Right renal cortex interstitium (tissue), 3 donors: ENCODE results near the gene CRLF2. TPM values are rescaled to one million over a fixed set of nuclear protein-coding genes. Genes with fewer than 3 reads are reported as not detected.
"Not testable (repeated sequence)": the region's sequence is repeated elsewhere in the genome, so short reads cannot be mapped to it uniquely, and the experiment has no call there.

Experiments used
- DNase-seq, 3 donors: peaks; one replicate each; pipeline ENCODE4 v3.0.0-alpha.2; 2013; ENCODE audit warnings: low read depth in 3 of 3, low spot score in 2 of 3
- polyA plus RNA-seq, 3 donors: library from polyadenylated mRNA; unstranded; fragments of 120-200 nt; gene quantifications; one replicate each; pipeline ENCODE4 v1.2.1, GENCODE V29; 2013; ENCODE audit not compliant: insufficient read length in 3 of 3

CRLF2 gene, protein sequence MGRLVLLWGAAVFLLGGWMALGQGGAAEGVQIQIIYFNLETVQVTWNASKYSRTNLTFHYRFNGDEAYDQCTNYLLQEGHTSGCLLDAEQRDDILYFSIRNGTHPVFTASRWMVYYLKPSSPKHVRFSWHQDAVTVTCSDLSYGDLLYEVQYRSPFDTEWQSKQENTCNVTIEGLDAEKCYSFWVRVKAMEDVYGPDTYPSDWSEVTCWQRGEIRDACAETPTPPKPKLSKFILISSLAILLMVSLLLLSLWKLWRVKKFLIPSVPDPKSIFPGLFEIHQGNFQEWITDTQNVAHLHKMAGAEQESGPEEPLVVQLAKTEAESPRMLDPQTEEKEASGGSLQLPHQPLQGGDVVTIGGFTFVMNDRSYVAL
- polyA plus RNA-seq: not detected

GRCh38 chrX:1212532-1212931, at the start of gene CRLF2:
TSS of gene CRLF2 (minus strand) at chrX:1212649. CDS start at chrX:1212634, 15 bp downstream.
- no peak for DNase-seq

DNA sequence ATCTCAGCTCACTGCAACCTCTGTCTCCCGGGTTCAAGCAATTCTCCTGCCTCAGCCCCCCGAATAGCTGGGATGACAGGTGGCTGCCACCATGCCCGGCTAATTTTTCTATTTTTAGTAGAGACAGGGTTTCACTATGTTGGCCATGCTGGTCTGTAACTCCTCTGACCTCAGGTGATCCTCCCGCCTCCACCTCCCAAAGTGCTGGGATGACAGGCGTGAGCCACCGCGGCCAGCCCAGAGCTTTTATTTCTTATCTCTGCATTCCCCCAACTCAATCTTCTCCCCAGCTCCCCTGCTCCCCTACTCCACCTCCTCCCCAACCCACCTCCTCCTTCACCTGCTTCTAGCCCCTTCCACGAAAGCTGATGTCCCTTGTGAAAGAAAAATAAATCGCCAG, 49.3 kb upstream of the CRLF2 start:
- not testable (repeated sequence) for DNase-seq

GRCh38 chrX:1261285-1261684, 48.8 kb upstream of the CRLF2 start:
- DNase-seq: no peak

DNA sequence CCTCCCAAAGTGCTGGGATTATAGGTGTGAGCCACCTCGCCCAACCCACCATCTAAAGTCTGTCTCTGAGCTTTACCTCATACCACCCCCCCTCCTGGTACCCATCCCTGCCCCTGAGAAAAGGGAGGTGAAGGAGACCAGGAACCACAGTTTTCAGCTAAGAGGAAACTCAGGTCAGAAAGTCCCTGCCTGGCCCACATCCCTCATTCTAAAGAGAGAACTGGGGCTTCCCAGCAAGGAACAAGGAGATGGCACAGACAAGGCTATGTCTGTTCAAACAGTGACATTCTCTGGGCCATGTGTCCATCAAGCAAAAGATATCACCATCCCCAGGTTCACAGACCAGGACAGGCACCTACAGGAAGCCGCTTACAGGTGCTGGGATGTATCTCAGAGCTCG, 40.4 kb upstream of the CRLF2 start:
- no peak for DNase-seq

- peak in 2 of 3 donors; percentile 29 to 36 for DNase-seq
Observed at GRCh38 chrX:1249101-1249887, 36.8 kb upstream of the CRLF2 start.

- DNase-seq: peak in 2 of 3 donors; percentile 31 to 54
Observed at GRCh38 chrX:1248331-1249061, 36.0 kb upstream of the CRLF2 start.

DNA sequence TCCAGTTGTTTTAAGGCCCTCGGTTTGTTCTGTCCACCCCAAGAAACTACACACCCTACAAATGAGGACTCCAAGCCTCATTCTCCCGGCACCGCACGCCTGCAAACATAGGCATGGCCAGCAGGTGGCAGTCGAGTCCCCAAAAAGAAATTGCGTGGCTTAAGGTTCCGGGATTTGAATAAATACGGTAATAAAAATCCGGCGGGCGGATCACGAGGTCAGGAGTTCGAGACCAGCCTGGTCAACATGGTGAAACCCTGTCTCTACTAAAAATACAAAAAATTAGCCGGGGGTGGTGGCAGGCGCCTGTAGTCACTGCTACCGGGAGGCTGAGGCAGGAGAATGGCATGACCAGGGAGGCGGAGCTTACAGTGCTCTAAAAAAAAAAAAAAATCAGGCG, 34.4 kb upstream of the CRLF2 start:
- DNase-seq: peak in 2 of 3 donors; percentile 26 to 43

- no peak for DNase-seq
Observed at GRCh38 chrX:1244164-1245076, 32.0 kb upstream of the CRLF2 start.

GRCh38 chrX:1242891-1243402, 30.5 kb upstream of the CRLF2 start:
- no peak for DNase-seq

DNA sequence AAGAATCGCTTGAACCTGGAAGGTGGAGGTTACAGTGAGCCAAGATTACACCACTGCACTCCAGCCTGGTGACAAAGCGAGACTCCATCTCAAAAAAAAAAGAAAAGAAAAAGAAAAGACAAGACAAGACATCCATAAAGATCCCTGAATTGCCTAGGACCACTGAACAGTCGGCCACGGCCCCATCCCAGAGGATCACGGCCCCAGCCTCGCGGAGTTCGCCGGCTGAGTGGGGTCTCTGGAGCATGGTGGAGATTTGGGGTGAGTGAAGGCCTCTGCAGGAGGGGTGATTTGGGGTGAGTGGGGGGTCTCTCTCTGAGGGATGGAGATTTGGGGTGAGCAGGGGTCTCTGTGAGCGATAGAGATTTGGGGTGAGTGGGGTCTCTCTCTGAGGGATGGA, 28.1 kb upstream of the CRLF2 start:
- not testable (repeated sequence) for DNase-seq

GRCh38 chrX:1239681-1240142, 27.3 kb upstream of the CRLF2 start:
- no peak for DNase-seq

DNA sequence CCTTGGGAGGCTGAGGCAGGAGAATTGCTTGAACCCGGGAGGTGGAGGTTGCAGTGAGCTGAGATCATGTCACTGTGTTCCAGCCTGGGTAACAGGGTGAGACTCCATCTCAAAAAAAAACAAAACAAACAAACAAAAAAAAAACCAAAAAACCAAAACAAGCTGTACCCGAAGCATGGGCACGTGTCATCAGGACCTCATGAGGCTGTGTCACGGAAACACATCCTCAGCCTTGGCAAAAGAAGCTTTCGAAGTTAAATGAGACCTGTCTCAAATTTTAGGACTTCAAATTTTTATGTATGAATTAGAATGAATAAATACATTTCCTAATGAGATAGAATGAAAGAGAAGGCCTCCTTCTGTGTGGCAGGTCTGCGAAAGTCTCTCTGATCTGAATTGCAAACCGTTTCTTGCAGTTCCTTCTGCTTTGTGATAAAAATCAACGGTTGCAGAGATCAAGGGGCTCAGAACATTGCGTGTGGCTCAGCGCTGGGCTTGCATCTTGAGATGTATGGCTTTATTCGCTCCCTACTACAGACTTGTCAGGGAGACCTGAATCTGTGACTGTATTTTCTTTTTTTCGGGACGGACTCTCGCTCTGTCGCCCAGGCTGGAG, 19.5 kb upstream of the CRLF2 start:
- no peak for DNase-seq

DNA sequence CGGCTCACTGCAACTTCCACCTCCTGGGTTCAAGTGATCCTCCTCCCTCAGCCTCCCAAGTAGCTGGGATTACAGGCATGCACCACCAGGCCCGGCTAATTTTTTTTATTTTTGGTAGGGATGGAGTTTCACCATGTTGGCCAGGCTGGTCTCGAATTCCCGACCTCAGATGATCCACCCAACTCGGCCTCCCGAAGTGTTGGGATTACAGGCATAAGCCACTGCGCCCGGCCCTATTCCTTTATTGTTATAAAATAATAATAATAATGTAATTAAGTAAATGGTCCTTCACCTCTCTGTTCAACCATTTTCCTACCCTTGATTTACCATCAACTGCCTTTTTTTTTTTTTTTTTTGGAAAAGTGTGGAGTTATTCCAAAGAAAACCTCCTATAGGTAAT, 15.7 kb upstream of the CRLF2 start:
- DNase-seq: not testable (repeated sequence)

DNA sequence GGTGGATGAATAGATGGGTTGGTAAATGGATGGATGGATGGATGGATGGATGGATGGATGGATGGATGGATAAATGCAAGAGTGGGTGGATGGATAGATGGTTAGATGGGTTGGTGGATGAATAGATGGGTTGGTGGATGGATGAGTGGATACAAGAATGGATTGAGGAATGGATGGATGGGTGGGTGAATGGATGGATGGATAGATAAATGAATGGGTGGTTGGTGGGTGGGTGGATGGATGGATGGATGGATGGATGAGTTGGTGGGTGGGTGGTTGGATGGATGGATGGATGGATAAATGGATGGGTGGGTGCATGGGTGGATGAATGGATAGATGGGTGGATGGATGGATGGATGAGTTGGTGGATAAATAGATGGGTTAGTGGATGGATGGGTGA, 13.8 kb upstream of the CRLF2 start:
- no peak for DNase-seq

GRCh38 chrX:1224954-1225353, 12.5 kb upstream of the CRLF2 start:
- no peak for DNase-seq

- DNase-seq: no peak
Observed at GRCh38 chrX:1223242-1223600, 10.8 kb upstream of the CRLF2 start.

DNA sequence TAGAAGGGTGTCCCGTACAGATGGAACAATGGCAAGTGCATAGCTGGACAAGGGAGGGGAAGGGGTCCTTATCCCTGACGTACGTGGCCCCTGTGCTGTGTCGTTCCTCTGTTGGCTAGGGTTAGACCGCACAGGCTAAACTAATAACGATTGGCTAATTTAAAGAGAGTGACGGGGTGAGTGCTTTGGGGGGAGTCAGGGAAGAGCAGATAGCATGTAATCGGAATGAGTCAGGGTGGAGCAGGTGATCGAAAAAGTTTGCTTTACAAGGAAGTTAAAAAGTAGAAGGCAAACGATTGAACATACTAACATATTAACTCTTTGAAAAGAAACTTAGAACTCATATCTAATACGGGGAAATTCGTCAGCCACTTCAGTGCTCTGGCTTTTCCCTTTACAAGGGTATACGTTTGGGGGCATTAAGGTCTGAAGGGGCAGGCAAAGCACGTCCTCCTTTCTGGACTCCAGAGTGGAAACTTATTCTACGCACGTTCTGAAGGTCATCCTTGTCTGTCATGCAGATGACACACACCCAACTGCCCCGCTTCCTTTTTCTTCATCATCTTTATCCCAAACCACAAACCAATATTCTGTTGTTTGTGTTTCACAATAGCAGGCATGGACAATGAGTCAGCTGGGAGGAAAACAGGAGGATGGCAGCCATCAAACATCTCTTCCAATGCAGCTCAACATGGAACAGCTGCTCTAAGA, 10.2 kb upstream of the CRLF2 start:
- DNase-seq: no peak

- DNase-seq: no peak
Observed at GRCh38 chrX:1221296-1221845, 8.9 kb upstream of the CRLF2 start.

DNA sequence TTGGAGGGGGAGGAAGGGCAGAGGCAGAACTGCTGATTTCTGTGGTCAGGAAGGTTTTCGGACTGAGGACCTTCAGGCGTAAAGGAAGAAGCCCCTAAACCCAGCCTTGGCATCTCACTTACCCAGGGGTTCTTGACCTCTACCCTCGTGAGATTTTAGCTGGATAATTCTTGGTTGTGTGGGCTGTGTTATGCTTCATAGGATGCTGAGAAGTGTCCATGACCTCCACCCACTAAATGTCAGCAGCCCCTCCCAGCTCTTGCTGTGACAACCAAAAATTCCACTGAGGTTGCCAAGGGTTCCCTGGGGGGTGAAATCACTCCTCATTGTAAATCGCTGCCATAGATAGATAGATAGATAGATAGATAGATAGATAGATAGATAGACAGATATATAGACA, 5.8 kb upstream of the CRLF2 start:
- DNase-seq: no peak
